Right atrium auricular region (tissue), 2 donors: ENCODE results near the gene FNBP1. TPM values are rescaled to one million over a fixed set of nuclear protein-coding genes. Genes with fewer than 3 reads are reported as not detected.
"Not testable (repeated sequence)": the region's sequence is repeated elsewhere in the genome, so short reads cannot be mapped to it uniquely, and the experiment has no call there.

ENCODE experiments used
- DNase-seq: peaks from one replicate; pipeline ENCODE4 v3.0.0-alpha.2; 2019; ENCODE audit warnings: low spot score
- H3K27ac ChIP-seq, 2 donors: fragments of 200-600 bp; sonication (generic); 1 replicate in 1 of 2; 2 replicates in 1 of 2; pipeline ENCODE4 v1.5.1; 2016 to 2019
- H3K27me3 ChIP-seq, 2 donors: fragments of 200-600 bp; sonication (generic); one replicate each; pipeline versions ENCODE4 v1.5.1 to v1.6.0; 2017 to 2019
- H3K36me3 ChIP-seq: fragments of 200-600 bp; sonication (generic); one replicate; pipeline ENCODE4 v1.5.1; 2016
- H3K4me1 ChIP-seq, 2 donors: fragments of 200-600 bp; sonication (generic); one replicate each; pipeline versions ENCODE4 v1.5.1 to v1.6.0; 2017 to 2019
- H3K4me3 ChIP-seq, 2 donors: fragments of 200-600 bp; sonication (generic); 1 replicate in 1 of 2; 2 replicates in 1 of 2; pipeline ENCODE4 v1.5.1; 2017 to 2019; ENCODE audit warnings: mild to moderate bottlenecking in 1 of 2, moderate library complexity in 1 of 2
- H3K9me3 ChIP-seq, 2 donors: fragments of 200-600 bp; sonication (generic); one replicate each; pipeline ENCODE4 v1.5.1; 2019
- total RNA-seq, 2 donors: library from RNA; depleted of rRNA; stranded (reverse); fragments of >200 nt; gene quantifications; one replicate each; pipeline ENCODE4 v1.1.0, GENCODE V29; 2016
- TF ChIP-seq, protein P1 (sequence below), 2 donors: fragments of 200-600 bp; sonication (generic); IDR thresholded peaks; one replicate each; pipeline ENCODE4 v1.5.1; 2019; ENCODE audit warnings: antibody characterized with exemption in 2 of 2

Gene FNBP1
- total RNA-seq, 2 donors from 2014 or later = 18.0 to 24.1 TPM

DNA sequence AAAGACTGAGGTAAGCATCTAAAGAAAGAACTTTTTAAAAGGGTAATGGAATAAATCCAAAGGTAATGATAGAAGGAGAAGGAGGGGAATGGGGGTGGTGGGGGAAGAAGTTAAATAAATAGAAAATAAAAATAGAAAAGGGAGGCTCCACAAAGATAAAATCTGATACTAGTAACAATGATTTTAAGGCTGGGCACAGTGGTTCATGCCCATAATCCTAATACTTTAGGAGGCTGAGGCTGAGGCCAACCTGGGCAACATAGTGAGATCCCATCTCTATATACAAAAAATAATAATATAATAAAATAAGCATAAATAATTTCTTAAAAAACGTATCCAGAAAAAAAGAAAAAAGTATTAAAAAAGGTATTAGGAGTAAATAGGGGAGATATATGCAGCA lies 89.3 kb downstream of the FNBP1 start:
- TF ChIP-seq, protein P1, sequence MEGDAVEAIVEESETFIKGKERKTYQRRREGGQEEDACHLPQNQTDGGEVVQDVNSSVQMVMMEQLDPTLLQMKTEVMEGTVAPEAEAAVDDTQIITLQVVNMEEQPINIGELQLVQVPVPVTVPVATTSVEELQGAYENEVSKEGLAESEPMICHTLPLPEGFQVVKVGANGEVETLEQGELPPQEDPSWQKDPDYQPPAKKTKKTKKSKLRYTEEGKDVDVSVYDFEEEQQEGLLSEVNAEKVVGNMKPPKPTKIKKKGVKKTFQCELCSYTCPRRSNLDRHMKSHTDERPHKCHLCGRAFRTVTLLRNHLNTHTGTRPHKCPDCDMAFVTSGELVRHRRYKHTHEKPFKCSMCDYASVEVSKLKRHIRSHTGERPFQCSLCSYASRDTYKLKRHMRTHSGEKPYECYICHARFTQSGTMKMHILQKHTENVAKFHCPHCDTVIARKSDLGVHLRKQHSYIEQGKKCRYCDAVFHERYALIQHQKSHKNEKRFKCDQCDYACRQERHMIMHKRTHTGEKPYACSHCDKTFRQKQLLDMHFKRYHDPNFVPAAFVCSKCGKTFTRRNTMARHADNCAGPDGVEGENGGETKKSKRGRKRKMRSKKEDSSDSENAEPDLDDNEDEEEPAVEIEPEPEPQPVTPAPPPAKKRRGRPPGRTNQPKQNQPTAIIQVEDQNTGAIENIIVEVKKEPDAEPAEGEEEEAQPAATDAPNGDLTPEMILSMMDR (IDR thresholded peaks at IDR 0.05) = no peak
- H3K4me1 ChIP-seq = peaks cover 0 to 4% of the 10 kb centered on the region in 2 donors
- no peak overlapping the region for H3K27ac ChIP-seq
- no peak overlapping the region for H3K4me3 ChIP-seq
- no peaks in the 10 kb centered on the region for H3K9me3 ChIP-seq
- peaks cover 23% of the 10 kb centered on the region for H3K36me3 ChIP-seq
- no peak for DNase-seq
- no peaks in the 10 kb centered on the region for H3K27me3 ChIP-seq

DNA sequence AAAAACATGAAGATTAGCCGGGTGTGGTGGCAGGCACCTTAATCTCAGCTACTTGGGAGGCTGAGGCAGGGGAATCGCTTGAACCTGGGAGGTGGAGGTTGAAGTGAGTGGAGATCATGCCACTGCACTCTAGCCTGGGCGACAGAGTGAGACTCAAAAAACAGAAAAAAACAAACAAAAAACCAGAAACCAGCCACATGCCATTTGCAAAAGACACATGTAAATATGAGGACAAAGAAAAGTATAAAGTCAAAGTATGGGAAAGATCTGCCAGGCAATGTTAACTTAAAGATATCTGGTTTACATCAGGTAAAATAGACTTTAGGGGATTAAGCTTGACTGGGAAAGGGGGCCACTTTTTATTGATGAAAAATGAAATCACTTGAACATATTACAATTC lies 90.7 kb downstream of the FNBP1 start:
- Histone ChIP-seq H3K9me3 (no peaks in the 10 kb centered on the region), H3K4me3 (no peak overlapping the region), H3K27me3 (no peaks in the 10 kb centered on the region), H3K36me3 (peaks cover 14% of the 10 kb centered on the region), H3K4me1 (peaks cover 0 to 4% of the 10 kb centered on the region in 2 donors), H3K27ac (no peak overlapping the region)
- TF ChIP-seq, protein P1 (IDR thresholded peaks at IDR 0.05) = no peak
- no peak for DNase-seq

DNA sequence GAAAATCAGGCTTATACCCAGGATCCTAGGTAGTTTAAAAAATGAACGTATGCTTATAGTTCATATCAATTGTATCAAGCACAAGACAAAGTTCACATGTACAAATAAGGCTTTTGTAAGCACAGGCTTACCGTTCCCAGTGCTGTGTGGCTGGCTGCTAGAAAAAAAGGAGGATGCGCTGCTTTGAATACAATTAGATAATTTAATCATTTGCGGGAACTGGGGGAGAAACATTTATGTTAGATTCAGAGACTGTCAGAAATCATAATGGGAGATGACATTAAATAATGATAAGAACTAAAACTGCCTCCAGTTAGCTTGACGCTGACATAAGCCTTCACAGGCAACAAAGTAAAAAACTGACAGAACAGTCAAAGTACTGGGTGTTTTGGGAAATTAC lies 93.2 kb downstream of the FNBP1 start:
- Histone ChIP-seq H3K36me3 (no peaks in the 10 kb centered on the region), H3K4me1 (peaks cover 0 to 9% of the 10 kb centered on the region in 2 donors), H3K27me3 (no peaks in the 10 kb centered on the region), H3K4me3 (no peak overlapping the region), H3K27ac (no peak overlapping the region), H3K9me3 (no peaks in the 10 kb centered on the region)
- TF ChIP-seq, protein P1 (IDR thresholded peaks at IDR 0.05) = no peak
- DNase-seq = no peak

DNA sequence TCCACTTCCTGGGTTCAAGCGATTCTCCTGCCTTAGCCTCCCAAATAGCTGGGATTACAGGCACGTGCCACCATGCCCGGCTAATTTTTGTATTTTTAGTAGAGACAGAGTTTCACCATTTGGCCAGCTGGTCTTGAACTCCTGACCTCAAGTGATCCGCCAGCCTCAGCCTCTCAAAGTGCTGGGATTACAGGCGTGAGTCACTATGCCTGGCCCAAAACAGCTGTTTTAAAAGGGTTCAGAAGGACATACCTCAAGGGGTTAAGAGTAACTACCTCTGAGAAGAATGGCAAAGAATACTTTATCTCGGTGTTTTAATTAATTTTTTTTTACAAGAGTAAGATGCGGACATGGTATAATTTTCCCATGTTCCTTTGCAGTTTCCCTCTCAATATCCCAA lies 94.4 kb downstream of the FNBP1 start:
- H3K27me3 ChIP-seq, H3K36me3 ChIP-seq, H3K4me3 ChIP-seq, H3K27ac ChIP-seq, H3K4me1 ChIP-seq, H3K9me3 ChIP-seq: not testable (repeated sequence)
- peak; percentile 50 for DNase-seq

DNA sequence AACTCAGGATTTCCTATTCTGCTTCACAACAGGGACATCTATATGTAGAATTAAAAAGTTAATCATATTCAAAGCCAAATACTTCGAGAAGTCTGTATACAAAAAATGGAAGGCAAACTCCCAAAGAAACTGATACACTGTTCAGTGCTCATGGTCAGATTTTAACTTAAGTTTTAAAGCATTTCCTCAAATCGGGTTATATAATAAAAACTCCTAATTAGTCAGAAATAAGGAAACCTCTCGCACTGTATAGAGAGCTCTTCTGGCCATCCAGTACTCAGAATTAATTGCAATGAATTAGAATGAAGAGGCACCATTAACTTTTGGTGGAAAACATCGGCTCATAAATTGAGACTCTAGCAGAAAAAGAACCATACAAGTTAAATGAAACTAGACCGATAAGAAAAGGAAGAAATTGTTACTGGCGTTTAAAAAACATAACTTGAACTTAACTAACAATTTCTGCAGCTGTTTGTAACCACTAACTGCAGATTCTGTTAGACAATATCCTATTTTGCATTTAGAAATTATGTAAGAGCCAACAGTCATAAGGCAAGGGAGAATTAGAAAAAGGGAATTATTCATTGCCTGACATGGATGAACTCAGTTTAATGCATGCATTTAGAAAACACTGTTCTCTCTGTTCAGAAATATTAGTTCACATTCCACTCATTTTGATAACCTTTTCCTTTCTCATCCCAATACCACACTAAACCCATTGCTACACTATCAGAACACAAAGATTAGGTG lies 96.6 kb downstream of the FNBP1 start:
- H3K9me3 ChIP-seq = peaks cover 0 to 8% of the 10 kb centered on the region in 2 donors
- no peaks in the 10 kb centered on the region for H3K27me3 ChIP-seq
- no peak for DNase-seq
- H3K27ac ChIP-seq = no peak overlapping the region
- TF ChIP-seq, protein P1 (IDR thresholded peaks at IDR 0.05) = no peak
- no peak overlapping the region for H3K4me3 ChIP-seq
- peaks cover 0 to 10% of the 10 kb centered on the region in 2 donors for H3K4me1 ChIP-seq
- H3K36me3 ChIP-seq = no peaks in the 10 kb centered on the region

DNA sequence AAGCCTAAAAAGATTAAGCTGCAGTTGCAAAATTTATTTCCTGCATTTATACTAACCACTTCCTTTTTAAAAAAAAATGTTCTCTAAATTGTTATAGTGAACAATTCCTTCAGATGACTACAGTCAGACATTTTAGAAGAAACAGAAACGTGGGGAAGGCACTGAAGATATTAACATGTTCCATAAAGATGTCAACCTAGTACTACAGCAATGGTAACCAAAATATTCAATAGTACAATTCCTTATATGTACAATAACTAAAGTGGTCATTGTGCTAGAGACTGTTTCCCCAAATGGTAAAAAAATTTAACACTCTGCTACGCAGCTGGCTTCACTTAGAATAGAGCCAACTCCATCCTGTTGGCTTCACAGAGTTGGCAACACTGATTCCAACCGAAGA lies 97.7 kb downstream of the FNBP1 start:
- H3K27ac ChIP-seq = peak overlapping the region; percentile 53 to 70

More for the DNA sequence above, 97.7 kb downstream of the FNBP1 start:
- peaks cover 0 to 10% of the 10 kb centered on the region in 2 donors for H3K4me1 ChIP-seq
- no peaks in the 10 kb centered on the region for H3K27me3 ChIP-seq
- no peak for DNase-seq
- H3K4me3 ChIP-seq = no peak overlapping the region
- TF ChIP-seq, protein P1 (IDR thresholded peaks at IDR 0.05) = no peak
- peaks cover 0 to 9% of the 10 kb centered on the region in 2 donors for H3K9me3 ChIP-seq
- no peaks in the 10 kb centered on the region for H3K36me3 ChIP-seq
